Endodermal cell (in vitro differentiated cells): ENCODE measurements around the gene NEURL2. TPM values are rescaled to one million over a fixed set of nuclear protein-coding genes. Genes with fewer than 3 reads are reported as not detected.

Source experiments
- DNase-seq: peaks from one replicate; pipeline ENCODE4 v3.0.0-alpha.2; 2017
- H3K27ac ChIP-seq: 2 replicates; pipeline ENCODE4 v1.5.1; 2013; ENCODE audit warnings: mild to moderate bottlenecking, low read depth, low read length, moderate library complexity
- H3K27me3 ChIP-seq: 2 replicates; pipeline ENCODE4 v1.6.1; 2013; ENCODE audit warnings: mild to moderate bottlenecking, low read length, moderate library complexity; ENCODE audit not compliant: insufficient read depth, control insufficient read depth, poor library complexity, severe bottlenecking
- H3K36me3 ChIP-seq: 2 replicates; pipeline ENCODE4 v1.7.0; 2013; ENCODE audit warnings: mild to moderate bottlenecking, low read length, moderate library complexity; ENCODE audit not compliant: control insufficient read depth, insufficient read depth
- H3K4me1 ChIP-seq: one replicate; pipeline ENCODE4 v1.7.0; 2013; ENCODE audit warnings: low read length; ENCODE audit not compliant: control insufficient read depth, insufficient read depth
- H3K4me3 ChIP-seq: 2 replicates; pipeline ENCODE4 v1.5.1; 2013; ENCODE audit warnings: mild to moderate bottlenecking, low read length, moderate library complexity
- H3K9ac ChIP-seq: 2 replicates; pipeline ENCODE4 v1.6.1; 2013; ENCODE audit warnings: mild to moderate bottlenecking, low read length, moderate library complexity; ENCODE audit not compliant: poor library complexity, severe bottlenecking; ENCODE audit errors: extremely low read depth
- H3K9me3 ChIP-seq: 2 replicates; pipeline ENCODE4 v1.6.1; 2013; ENCODE audit warnings: mild to moderate bottlenecking, low read length, moderate library complexity; ENCODE audit not compliant: control insufficient read depth
- H3K27ac Mint-ChIP-seq: 2 replicates; pipeline ENCODE4 v1.8.0; 2020; ENCODE audit warnings: mixed read lengths
- H3K27me3 Mint-ChIP-seq: 2 replicates; pipeline ENCODE4 v1.8.0; 2021; ENCODE audit warnings: mild to moderate bottlenecking, mixed read lengths; ENCODE audit not compliant: insufficient read depth
- H3K36me3 Mint-ChIP-seq: 2 replicates; pipeline ENCODE4 v1.8.0; 2020; ENCODE audit warnings: low read depth, mixed read lengths
- H3K4me1 Mint-ChIP-seq: 2 replicates; pipeline ENCODE4 v1.8.0; 2020; ENCODE audit warnings: mixed read lengths
- H3K4me3 Mint-ChIP-seq: 2 replicates; pipeline ENCODE4 v1.8.0; 2020; ENCODE audit warnings: mild to moderate bottlenecking, moderate library complexity, mixed read lengths
- H3K9me3 Mint-ChIP-seq: 2 replicates; pipeline ENCODE4 v1.8.0; 2020; ENCODE audit warnings: mild to moderate bottlenecking, mixed read lengths
- WGBS, 2 experiments: methylation state at CpG; one replicate each; pipeline versions ENCODE4 v1.1.5 to v1.1.7; 2013; ENCODE audit warnings: missing lambda C conversion rate in 2 of 2, mixed read lengths in 1 of 2; ENCODE audit not compliant: insufficient coverage in 1 of 2, insufficient read length in 1 of 2; 5-methylcytosine and 5-hydroxymethylcytosine counted together
- total RNA-seq, 2 donors: library from RNA; stranded (reverse); fragmentation: NEBNext Ultra II Directional in 1 of 2; extraction: Animal tissue kit (Norgen Biotek cat#: 25700) in 1 of 2; gene quantifications; 2 replicates in 1 of 2; 3 replicates in 1 of 2; pipeline ENCODE4 v1.2.1, GENCODE V29; 2021
- TF ChIP-seq, protein P1 (sequence below): fragments of 200-600 bp; sonication (generic); conservative IDR thresholded peaks from 2 replicates; pipeline ENCODE4 v1.5.0; 2021; ENCODE audit warnings: antibody characterized with exemption, mild to moderate bottlenecking

The NEURL2 gene
- total RNA-seq, 2 donors from 2014 or later: 4.4 to 6.4 TPM

DNA sequence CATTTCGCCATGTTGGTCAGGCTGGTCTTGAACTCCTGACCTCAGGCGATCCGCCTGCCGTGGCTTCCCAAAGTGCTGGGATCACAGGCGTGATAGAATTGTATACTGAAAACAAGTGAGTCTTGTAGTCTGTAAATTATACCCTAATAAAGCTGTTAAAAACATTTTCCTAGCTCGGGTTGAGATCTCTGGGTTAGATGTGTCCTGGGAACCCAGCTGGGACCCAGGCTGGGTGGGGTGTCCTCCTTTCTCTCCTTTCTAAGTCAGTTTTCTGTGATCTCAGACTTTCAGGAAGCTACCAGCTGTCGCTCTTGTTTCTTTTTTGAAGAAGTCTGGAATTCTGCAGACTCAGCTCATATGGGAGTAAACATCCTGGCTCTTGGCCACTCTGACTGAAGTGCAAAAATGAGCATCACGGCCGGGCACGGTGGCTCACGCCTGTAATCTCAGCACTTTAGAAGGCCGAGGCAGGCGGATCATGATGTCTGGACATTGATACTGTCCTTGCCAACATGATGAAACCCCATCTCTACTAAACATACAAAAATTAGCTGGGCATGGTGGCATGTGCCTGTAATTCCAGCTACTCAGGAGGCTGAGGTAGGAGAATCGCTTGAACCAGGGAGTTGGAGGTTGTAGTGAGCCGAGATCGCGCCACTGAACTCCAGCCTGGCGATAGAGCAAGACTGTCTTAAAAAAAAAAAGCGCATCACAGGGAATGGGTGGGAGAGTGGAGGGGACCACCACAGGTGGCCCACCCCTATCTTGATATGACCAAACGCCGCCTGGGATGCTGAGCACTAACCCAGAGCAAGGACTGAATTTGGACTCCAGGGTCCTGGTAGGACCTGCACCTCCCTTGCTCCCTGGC, 33.6 kb upstream of the NEURL2 start:
- Mint-ChIP-seq H3K27me3 (peaks cover 11% of the 10 kb centered on the region), H3K36me3 (no peaks in the 10 kb centered on the region), H3K9me3 (no peaks in the 10 kb centered on the region), H3K27ac (no peak overlapping the region), H3K4me1 (peaks cover 15% of the 10 kb centered on the region), H3K4me3 (no peak overlapping the region)
- DNase-seq: no peak
- Histone ChIP-seq H3K27me3 (no peaks in the 10 kb centered on the region), H3K4me1 (peaks cover 4% of the 10 kb centered on the region), H3K36me3 (no peaks in the 10 kb centered on the region), H3K9me3 (no peaks in the 10 kb centered on the region), H3K27ac (no peak overlapping the region), H3K4me3 (no peak overlapping the region), H3K9ac (no peak overlapping the region)
- TF ChIP-seq, protein P1, sequence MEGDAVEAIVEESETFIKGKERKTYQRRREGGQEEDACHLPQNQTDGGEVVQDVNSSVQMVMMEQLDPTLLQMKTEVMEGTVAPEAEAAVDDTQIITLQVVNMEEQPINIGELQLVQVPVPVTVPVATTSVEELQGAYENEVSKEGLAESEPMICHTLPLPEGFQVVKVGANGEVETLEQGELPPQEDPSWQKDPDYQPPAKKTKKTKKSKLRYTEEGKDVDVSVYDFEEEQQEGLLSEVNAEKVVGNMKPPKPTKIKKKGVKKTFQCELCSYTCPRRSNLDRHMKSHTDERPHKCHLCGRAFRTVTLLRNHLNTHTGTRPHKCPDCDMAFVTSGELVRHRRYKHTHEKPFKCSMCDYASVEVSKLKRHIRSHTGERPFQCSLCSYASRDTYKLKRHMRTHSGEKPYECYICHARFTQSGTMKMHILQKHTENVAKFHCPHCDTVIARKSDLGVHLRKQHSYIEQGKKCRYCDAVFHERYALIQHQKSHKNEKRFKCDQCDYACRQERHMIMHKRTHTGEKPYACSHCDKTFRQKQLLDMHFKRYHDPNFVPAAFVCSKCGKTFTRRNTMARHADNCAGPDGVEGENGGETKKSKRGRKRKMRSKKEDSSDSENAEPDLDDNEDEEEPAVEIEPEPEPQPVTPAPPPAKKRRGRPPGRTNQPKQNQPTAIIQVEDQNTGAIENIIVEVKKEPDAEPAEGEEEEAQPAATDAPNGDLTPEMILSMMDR: no peak
- WGBS, 2 experiments: 85 to 93% methylated on average over 12 to 21 of the region's 21 CpGs

DNA sequence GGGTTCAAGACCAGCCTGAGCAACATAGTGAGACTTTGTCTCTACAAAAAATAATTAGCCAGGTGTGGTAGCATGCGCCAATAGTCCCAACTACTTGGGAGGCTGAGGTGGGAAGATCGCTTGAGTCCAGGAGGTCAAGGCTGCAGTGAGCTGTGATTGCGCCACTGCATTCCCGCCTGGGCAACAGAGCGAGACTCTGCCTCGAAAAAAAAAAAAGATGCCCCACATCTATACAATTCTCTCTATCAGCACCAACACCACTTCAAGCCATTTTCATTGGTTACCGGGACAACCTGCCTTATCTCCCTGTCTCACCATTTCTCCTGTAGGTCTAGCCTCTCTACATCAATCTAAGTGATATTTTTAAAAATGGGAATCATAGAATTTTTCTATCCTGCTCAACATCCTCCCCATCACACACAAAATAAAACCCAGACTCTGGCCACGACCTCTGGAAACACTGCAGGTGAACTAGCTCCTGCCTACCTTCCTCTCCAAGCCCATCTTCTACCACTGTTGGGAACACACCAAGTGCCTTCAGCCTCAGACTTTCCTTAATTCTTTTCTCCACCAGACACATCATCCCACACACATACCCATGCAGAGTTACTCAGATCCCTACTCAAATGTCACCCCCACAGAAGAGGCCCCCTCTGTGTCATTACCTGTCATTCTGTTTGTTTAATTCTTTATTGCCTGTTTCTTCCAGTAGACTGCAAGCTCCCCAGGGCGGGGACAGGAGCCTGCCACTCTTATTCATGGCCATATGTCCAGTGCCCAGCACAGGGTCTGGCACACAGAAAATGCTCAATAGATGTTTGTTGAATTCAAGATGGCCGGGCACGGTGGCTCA, 30.6 kb upstream of the NEURL2 start:
- no peak overlapping the region for H3K27ac Mint-ChIP-seq
- 87 to 91% methylated on average over 6 to 11 of the region's 11 CpGs for WGBS, 2 experiments

More for the DNA sequence above, 30.6 kb upstream of the NEURL2 start:
- no peak overlapping the region for H3K4me3 ChIP-seq
- no peaks in the 10 kb centered on the region for H3K27me3 ChIP-seq
- Mint-ChIP-seq H3K36me3 (no peaks in the 10 kb centered on the region), H3K4me1 (peaks cover 11% of the 10 kb centered on the region), H3K9me3 (no peaks in the 10 kb centered on the region), H3K4me3 (no peak overlapping the region), H3K27me3 (peaks cover 20% of the 10 kb centered on the region)
- DNase-seq: no peak
- H3K9me3 ChIP-seq: no peaks in the 10 kb centered on the region
- H3K27ac ChIP-seq: no peak overlapping the region
- no peak overlapping the region for H3K9ac ChIP-seq
- peaks cover 4% of the 10 kb centered on the region for H3K4me1 ChIP-seq
- TF ChIP-seq, protein P1: no peak
- no peaks in the 10 kb centered on the region for H3K36me3 ChIP-seq
